GM13977 (cell line): ENCODE results near the gene TLK2.

Source experiments
- DNase-seq: peaks from one replicate; pipeline ENCODE4 v3.0.0; 2012; ENCODE audit warnings: low spot score
- CTCF ChIP-seq: IDR thresholded peaks from 2 replicates; pipeline ENCODE4 v1.5.1; 2012; ENCODE audit warnings: mild to moderate bottlenecking, control low read depth; ENCODE audit not compliant: insufficient read depth; ENCODE audit errors: extremely low read depth, missing control alignments
- in situ Hi-C: fragments of 300-500 bp; cut with MboI; formaldehyde crosslinking; loops from one replicate; pipeline ENCODE4 v1.12.0; 2022; ENCODE audit warnings: low sequenced_read_pairs, low pct_unique_long_range_greater_than_20kb, mixed read lengths, inconsistent platforms; ENCODE audit not compliant: unreplicated experiment

Gene TLK2

DNA sequence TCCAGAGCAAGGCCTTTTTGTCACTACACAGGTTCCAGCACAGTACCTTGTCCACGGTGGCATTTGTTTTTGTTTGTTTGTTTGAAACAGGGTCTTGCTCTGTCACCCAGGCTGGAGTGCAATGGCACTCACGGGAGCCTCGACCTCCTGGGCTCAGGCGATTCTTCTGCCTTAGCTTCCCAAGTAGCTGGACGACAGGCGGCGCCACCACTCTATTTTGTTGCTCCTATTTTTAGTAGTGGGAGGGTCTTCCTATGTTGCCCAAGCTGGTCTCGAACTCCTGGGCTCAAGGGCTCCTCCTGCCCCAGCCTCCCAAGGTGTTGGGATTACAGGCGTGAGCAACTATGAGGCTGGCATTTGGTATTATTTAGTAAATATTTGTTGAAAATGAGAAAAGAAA is 159.2 kb downstream of the TLK2 start:
- no peak for DNase-seq
- no peak for TF ChIP-seq CTCF
- in situ Hi-C loops = no loop called here

- in situ Hi-C loops = no loop called here
- no peak for DNase-seq
- no peak for TF ChIP-seq CTCF
Observed at GRCh38 chr17:62641153-62641552, 162.5 kb downstream of the TLK2 start.

DNA sequence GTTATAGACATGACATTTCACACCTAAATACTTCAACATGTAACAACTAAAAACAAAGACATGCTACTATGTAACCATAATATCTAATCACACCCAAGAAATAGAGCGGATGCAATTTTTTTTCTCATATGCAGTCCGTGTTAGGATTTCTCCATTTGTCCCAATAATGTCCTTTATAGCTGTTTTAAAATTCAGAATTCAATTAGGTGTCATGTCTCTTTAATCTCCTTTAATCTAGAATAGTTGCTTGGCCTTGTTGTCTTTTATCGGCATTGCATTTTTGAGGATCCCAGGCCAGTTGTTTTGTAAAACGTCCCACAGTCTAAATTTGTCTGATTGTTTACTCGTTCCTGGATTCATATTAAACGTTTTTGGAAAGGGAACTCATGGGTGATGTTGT is 163.3 kb downstream of the TLK2 start:
- DNase-seq = no peak
- TF ChIP-seq CTCF = no peak
- in situ Hi-C loops = no loop called here

DNA sequence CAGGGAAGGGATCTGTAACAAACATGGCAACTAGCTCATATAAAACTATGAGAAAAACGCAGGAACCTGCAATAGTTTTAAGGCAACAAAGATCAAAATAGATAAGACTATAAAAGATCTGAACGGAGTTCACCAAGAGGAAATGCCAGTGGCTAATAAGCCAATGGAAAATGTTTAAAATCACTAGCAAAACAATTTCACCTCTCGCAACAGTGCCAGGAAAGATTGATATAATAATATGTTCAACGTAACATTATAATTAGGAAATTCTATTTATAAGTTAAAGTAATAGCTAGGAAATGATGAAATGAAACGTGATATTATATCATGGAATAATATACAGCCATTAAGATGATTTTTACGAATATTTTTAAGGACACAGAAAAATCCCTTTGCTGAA is 164.9 kb downstream of the TLK2 start:
- DNase-seq = no peak
- no peak for TF ChIP-seq CTCF
- in situ Hi-C loops = no loop called here

- DNase-seq = no peak
- TF ChIP-seq CTCF = no peak
- in situ Hi-C loops = no loop called here
Observed at GRCh38 chr17:62644487-62645173, 166.0 kb downstream of the TLK2 start.

GRCh38 chr17:62648251-62648955 is 169.8 kb downstream of the TLK2 start:
- in situ Hi-C loops = no loop called here
- TF ChIP-seq CTCF = no peak
- DNase-seq = no peak

DNA sequence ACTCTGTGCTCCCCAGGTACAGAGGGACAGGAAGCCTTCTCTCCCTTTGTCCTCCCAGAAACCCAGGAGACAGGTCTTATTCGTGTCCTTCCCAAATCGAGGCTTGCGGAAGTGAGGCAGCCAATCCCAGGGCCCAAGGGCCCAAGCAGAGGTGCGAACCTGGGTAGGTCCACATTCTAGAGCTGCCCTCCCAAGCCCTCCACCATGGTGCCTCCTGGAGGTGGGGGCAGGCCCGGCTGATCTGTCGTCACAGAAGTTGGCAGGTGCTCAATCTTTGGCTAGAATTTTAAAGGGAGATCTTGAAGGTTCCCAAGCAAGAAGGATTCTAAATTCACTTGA is 170.3 kb downstream of the TLK2 start:
- DNase-seq = no peak
- in situ Hi-C loops = no loop called here
- no peak for TF ChIP-seq CTCF
